ENCODE results near the gene NUP62CL.
"Not testable (repeated sequence)": the region's sequence is repeated elsewhere in the genome, so short reads cannot be mapped to it uniquely, and the experiment has no call there.

The NUP62CL gene

GRCh38 chrX:107168712-107169111 is 37.5 kb downstream of the NUP62CL start:
- Histone ChIP-seq H4K20me1 (ENCODE audit: control insufficient read depth, insufficient read depth, low read depth, low read length) (no peaks in the 10 kb centered on the region), H3F3A (ENCODE audit: control insufficient read depth, insufficient read depth) (no peaks in the 10 kb centered on the region), H3K27ac (ENCODE audit: low read depth, low read length) (no peak overlapping the region), H3K79me2 (ENCODE audit: control insufficient read depth, low read length) (no peaks in the 10 kb centered on the region), H3K4me1 (ENCODE audit: control insufficient read depth, low read length) (no peaks in the 10 kb centered on the region), H3K36me3 (ENCODE audit: control insufficient read depth, low read length) (no peaks in the 10 kb centered on the region), H3K9me2 (replicated peaks; ENCODE audit: control insufficient read depth, low read length) (no peaks in the 10 kb centered on the region), H3K4me2 (ENCODE audit: low read length) (no peak overlapping the region), H3K27me3 (ENCODE audit: control insufficient read depth, low read length) (no peaks in the 10 kb centered on the region), H3K4me3 (ENCODE audit: low read length) (no peak overlapping the region), H3K9me3 (ENCODE audit: control insufficient read depth, insufficient read depth, low read length) (no peaks in the 10 kb centered on the region)
- no peak for TF ChIP-seq EZH2phosphoT487 (IDR thresholded peaks at IDR 0.05; ENCODE audit: borderline replicate concordance, low read length)
- no peak for TF ChIP-seq CTCF (IDR thresholded peaks at IDR 0.05; ENCODE audit: low read depth, low read length, poor library complexity, severe bottlenecking)

- Histone ChIP-seq H3K4me1 (ENCODE audit: control insufficient read depth, low read length) (no peaks in the 10 kb centered on the region), H4K20me1 (ENCODE audit: control insufficient read depth, insufficient read depth, low read depth, low read length) (no peaks in the 10 kb centered on the region), H3K9me3 (ENCODE audit: control insufficient read depth, insufficient read depth, low read length) (no peaks in the 10 kb centered on the region), H3K4me2 (ENCODE audit: low read length) (no peak overlapping the region), H3K4me3 (ENCODE audit: low read length) (no peak overlapping the region), H3K27ac (ENCODE audit: low read depth, low read length) (no peak overlapping the region), H3K79me2 (ENCODE audit: control insufficient read depth, low read length) (no peaks in the 10 kb centered on the region), H3K36me3 (ENCODE audit: control insufficient read depth, low read length) (no peaks in the 10 kb centered on the region), H3K9me2 (replicated peaks; ENCODE audit: control insufficient read depth, low read length) (no peaks in the 10 kb centered on the region), H3K27me3 (ENCODE audit: control insufficient read depth, low read length) (no peaks in the 10 kb centered on the region), H3F3A (ENCODE audit: control insufficient read depth, insufficient read depth) (no peaks in the 10 kb centered on the region)
- TF ChIP-seq CTCF (IDR thresholded peaks at IDR 0.05; ENCODE audit: low read depth, low read length, poor library complexity, severe bottlenecking) (no peak), EZH2phosphoT487 (IDR thresholded peaks at IDR 0.05; ENCODE audit: borderline replicate concordance, low read length) (no peak)
These were observed 38.0 kb downstream of the NUP62CL start for GRCh38 chrX:107168257-107168656.

- H3K79me2 ChIP-seq (ENCODE audit: control insufficient read depth, low read length), result no peaks in the 10 kb centered on the region
- no peak overlapping the region for H3K27ac ChIP-seq (ENCODE audit: low read depth, low read length)
- H3K27me3 ChIP-seq (ENCODE audit: control insufficient read depth, low read length), result no peaks in the 10 kb centered on the region
- H3K9me2 ChIP-seq (replicated peaks; ENCODE audit: control insufficient read depth, low read length), result no peaks in the 10 kb centered on the region
- H3K36me3 ChIP-seq (ENCODE audit: control insufficient read depth, low read length), result no peaks in the 10 kb centered on the region
- no peaks in the 10 kb centered on the region for H3K9me3 ChIP-seq (ENCODE audit: control insufficient read depth, insufficient read depth, low read length)
- H3K4me1 ChIP-seq (ENCODE audit: control insufficient read depth, low read length), result no peaks in the 10 kb centered on the region
- H3F3A ChIP-seq (ENCODE audit: control insufficient read depth, insufficient read depth), result no peaks in the 10 kb centered on the region
- no peaks in the 10 kb centered on the region for H4K20me1 ChIP-seq (ENCODE audit: control insufficient read depth, insufficient read depth, low read depth, low read length)
- no peak overlapping the region for H3K4me3 ChIP-seq (ENCODE audit: low read length)
- TF ChIP-seq CTCF (IDR thresholded peaks at IDR 0.05; ENCODE audit: low read depth, low read length, poor library complexity, severe bottlenecking) (no peak), EZH2phosphoT487 (IDR thresholded peaks at IDR 0.05; ENCODE audit: borderline replicate concordance, low read length) (no peak)
- no peak overlapping the region for H3K4me2 ChIP-seq (ENCODE audit: low read length)
These were observed 38.9 kb downstream of the NUP62CL start for GRCh38 chrX:107167163-107167921.

GRCh38 chrX:107157618-107158017 is 48.6 kb downstream of the NUP62CL start:
- not testable (repeated sequence) for H3K27me3 ChIP-seq (ENCODE audit: control insufficient read depth, low read length); H3K36me3 ChIP-seq (ENCODE audit: control insufficient read depth, low read length); H3K4me2 ChIP-seq (ENCODE audit: low read length); H3K9me2 ChIP-seq (replicated peaks; ENCODE audit: control insufficient read depth, low read length); H3K27ac ChIP-seq (ENCODE audit: low read depth, low read length); H3K4me3 ChIP-seq (ENCODE audit: low read length); H3K79me2 ChIP-seq (ENCODE audit: control insufficient read depth, low read length); H4K20me1 ChIP-seq (ENCODE audit: control insufficient read depth, insufficient read depth, low read depth, low read length); H3K9me3 ChIP-seq (ENCODE audit: control insufficient read depth, insufficient read depth, low read length); H3F3A ChIP-seq (ENCODE audit: control insufficient read depth, insufficient read depth); H3K4me1 ChIP-seq (ENCODE audit: control insufficient read depth, low read length)

GRCh38 chrX:107155621-107156430 is 50.4 kb downstream of the NUP62CL start:
- H3K27ac ChIP-seq (ENCODE audit: low read depth, low read length); H3K4me3 ChIP-seq (ENCODE audit: low read length): not testable (repeated sequence)

More at GRCh38 chrX:107155621-107156430, 50.4 kb downstream of the NUP62CL start:
- not testable (repeated sequence) for H4K20me1 ChIP-seq (ENCODE audit: control insufficient read depth, insufficient read depth, low read depth, low read length); H3K27me3 ChIP-seq (ENCODE audit: control insufficient read depth, low read length); H3K4me2 ChIP-seq (ENCODE audit: low read length); H3K79me2 ChIP-seq (ENCODE audit: control insufficient read depth, low read length); H3K36me3 ChIP-seq (ENCODE audit: control insufficient read depth, low read length); H3K9me2 ChIP-seq (replicated peaks; ENCODE audit: control insufficient read depth, low read length); H3K4me1 ChIP-seq (ENCODE audit: control insufficient read depth, low read length); H3F3A ChIP-seq (ENCODE audit: control insufficient read depth, insufficient read depth); H3K9me3 ChIP-seq (ENCODE audit: control insufficient read depth, insufficient read depth, low read length)
